Measurements from ENCODE around the gene RPL41. TPM values are rescaled to one million over a fixed set of nuclear protein-coding genes. Genes with fewer than 3 reads are reported as not detected.

RPL41 gene
- total and polyA plus RNA-seq, 9 of the 15 experiments (the other 6 are each of a cell fraction or from before 2014, with no cell fraction given) = 3,403 to 11,276 (median 5,604) TPM

DNA sequence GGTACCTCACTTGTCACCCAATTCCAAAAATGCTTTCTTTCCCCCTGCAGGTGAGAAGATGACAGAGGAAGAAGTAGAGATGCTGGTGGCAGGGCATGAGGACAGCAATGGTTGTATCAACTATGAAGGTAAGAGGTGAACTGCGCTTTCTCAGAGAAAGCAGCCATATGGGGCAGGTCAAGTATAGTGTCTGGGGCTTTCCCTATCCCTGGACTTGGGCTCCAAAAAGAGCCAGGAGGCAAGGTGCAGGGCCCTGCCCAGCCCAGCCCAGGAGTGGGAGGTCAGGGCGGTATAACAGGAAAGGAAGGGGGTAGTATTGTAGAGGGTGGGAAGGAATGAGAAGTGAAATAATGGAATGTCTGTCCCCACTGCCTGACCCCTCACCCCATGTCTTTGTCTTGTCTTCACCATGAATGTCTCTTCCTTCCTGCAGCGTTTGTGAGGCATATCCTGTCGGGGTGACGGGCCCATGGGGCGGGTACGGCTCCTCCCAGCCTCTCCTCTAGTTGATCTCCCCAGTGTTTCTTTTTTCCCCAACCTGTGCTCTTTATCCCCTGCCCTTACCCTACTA lies 43.8 kb downstream of the RPL41 start (continued):
- TF ChIP-seq, protein P1, sequence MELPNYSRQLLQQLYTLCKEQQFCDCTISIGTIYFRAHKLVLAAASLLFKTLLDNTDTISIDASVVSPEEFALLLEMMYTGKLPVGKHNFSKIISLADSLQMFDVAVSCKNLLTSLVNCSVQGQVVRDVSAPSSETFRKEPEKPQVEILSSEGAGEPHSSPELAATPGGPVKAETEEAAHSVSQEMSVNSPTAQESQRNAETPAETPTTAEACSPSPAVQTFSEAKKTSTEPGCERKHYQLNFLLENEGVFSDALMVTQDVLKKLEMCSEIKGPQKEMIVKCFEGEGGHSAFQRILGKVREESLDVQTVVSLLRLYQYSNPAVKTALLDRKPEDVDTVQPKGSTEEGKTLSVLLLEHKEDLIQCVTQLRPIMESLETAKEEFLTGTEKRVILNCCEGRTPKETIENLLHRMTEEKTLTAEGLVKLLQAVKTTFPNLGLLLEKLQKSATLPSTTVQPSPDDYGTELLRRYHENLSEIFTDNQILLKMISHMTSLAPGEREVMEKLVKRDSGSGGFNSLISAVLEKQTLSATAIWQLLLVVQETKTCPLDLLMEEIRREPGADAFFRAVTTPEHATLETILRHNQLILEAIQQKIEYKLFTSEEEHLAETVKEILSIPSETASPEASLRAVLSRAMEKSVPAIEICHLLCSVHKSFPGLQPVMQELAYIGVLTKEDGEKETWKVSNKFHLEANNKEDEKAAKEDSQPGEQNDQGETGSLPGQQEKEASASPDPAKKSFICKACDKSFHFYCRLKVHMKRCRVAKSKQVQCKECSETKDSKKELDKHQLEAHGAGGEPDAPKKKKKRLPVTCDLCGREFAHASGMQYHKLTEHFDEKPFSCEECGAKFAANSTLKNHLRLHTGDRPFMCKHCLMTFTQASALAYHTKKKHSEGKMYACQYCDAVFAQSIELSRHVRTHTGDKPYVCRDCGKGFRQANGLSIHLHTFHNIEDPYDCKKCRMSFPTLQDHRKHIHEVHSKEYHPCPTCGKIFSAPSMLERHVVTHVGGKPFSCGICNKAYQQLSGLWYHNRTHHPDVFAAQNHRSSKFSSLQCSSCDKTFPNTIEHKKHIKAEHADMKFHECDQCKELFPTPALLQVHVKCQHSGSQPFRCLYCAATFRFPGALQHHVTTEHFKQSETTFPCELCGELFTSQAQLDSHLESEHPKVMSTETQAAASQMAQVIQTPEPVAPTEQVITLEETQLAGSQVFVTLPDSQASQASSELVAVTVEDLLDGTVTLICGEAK (IDR thresholded peaks at IDR 0.05) = no peak
- TF ChIP-seq, protein P1 (CRISPR knock-in tag; IDR thresholded peaks at IDR 0.05) = 0 out of 2 replicates have a peak, but pooled peaks have one; percentile 28
- TF ChIP-seq POLR2A (conservative IDR thresholded peaks at IDR 0.05) (peak; percentile 58), POLR2AphosphoS2 (IDR thresholded peaks at IDR 0.05; ENCODE audit: low read length) (peak; percentile 57), ZNF431 (CRISPR knock-in tag; IDR thresholded peaks at IDR 0.05) (0 out of 2 replicates have a peak, but pooled peaks have one; percentile 32), SREBF1 (IDR thresholded peaks at IDR 0.05; ENCODE audit: borderline replicate concordance, low read depth, low read length) (no peak), SUPT5H (IDR thresholded peaks at IDR 0.05) (peak; percentile 52), POLR2G (IDR thresholded peaks at IDR 0.05; ENCODE audit: low read depth, low read length) (peak; percentile 47; the same call in 1 of the 2 replicates), POLR2AphosphoS5 (IDR thresholded peaks at IDR 0.05; ENCODE audit: control insufficient read depth, insufficient read depth, low read depth, low read length) (peak; percentile 24; the same call in 1 of the 2 replicates), ZC3H4 (CRISPR knock-in tag; IDR thresholded peaks at IDR 0.05; ENCODE audit: borderline replicate concordance) (peak; percentile 9; the same call in 1 of the 2 replicates), MAZ (CRISPR knock-in tag; conservative IDR thresholded peaks at IDR 0.05 in 1 of 2, IDR thresholded peaks at IDR 0.05 in 1 of 2) (0 out of 4 replicates have a peak, but pooled peaks of 1 of the 2 experiments have one; percentile 9)
- TF ChIP-seq, protein P2, sequence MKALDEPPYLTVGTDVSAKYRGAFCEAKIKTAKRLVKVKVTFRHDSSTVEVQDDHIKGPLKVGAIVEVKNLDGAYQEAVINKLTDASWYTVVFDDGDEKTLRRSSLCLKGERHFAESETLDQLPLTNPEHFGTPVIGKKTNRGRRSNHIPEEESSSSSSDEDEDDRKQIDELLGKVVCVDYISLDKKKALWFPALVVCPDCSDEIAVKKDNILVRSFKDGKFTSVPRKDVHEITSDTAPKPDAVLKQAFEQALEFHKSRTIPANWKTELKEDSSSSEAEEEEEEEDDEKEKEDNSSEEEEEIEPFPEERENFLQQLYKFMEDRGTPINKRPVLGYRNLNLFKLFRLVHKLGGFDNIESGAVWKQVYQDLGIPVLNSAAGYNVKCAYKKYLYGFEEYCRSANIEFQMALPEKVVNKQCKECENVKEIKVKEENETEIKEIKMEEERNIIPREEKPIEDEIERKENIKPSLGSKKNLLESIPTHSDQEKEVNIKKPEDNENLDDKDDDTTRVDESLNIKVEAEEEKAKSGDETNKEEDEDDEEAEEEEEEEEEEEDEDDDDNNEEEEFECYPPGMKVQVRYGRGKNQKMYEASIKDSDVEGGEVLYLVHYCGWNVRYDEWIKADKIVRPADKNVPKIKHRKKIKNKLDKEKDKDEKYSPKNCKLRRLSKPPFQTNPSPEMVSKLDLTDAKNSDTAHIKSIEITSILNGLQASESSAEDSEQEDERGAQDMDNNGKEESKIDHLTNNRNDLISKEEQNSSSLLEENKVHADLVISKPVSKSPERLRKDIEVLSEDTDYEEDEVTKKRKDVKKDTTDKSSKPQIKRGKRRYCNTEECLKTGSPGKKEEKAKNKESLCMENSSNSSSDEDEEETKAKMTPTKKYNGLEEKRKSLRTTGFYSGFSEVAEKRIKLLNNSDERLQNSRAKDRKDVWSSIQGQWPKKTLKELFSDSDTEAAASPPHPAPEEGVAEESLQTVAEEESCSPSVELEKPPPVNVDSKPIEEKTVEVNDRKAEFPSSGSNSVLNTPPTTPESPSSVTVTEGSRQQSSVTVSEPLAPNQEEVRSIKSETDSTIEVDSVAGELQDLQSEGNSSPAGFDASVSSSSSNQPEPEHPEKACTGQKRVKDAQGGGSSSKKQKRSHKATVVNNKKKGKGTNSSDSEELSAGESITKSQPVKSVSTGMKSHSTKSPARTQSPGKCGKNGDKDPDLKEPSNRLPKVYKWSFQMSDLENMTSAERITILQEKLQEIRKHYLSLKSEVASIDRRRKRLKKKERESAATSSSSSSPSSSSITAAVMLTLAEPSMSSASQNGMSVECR (CRISPR knock-in tag; IDR thresholded peaks at IDR 0.05) = no peak

All from K562 (cell line).